Small intestine (tissue), 7 donors: ENCODE results near the gene LRRC4. TPM values are rescaled to one million over a fixed set of nuclear protein-coding genes. Genes with fewer than 3 reads are reported as not detected.

Experiments
- DNase-seq, 2 donors: peaks; one replicate each; pipeline versions ENCODE4 v3.0.0 to v3.0.0-alpha.2; 2013
- FAIRE-seq: peaks from 2 replicates; lab custom pipeline; 2012; peaks lifted over from hg19 to GRCh38; lab: Jason Lieb, UNC
- H3K27ac ChIP-seq, 3 donors: one replicate each; pipeline ENCODE4 v1.5.1; 2013; ENCODE audit warnings: low read length in 2 of 3, mild to moderate bottlenecking in 2 of 3, control low read depth in 1 of 3, inconsistent platforms in 1 of 3, low read depth in 1 of 3, moderate library complexity in 1 of 3
- H3K27me3 ChIP-seq, 3 donors: one replicate each; pipeline ENCODE4 v1.6.1; 2013; ENCODE audit warnings: low read length in 3 of 3, inconsistent platforms in 1 of 3; ENCODE audit not compliant: control insufficient read depth in 3 of 3, insufficient read depth in 3 of 3
- H3K36me3 ChIP-seq, 3 donors: one replicate each; pipeline ENCODE4 v1.6.1; 2013; ENCODE audit warnings: low read length in 3 of 3, inconsistent platforms in 1 of 3, low read depth in 1 of 3, mild to moderate bottlenecking in 1 of 3, moderate library complexity in 1 of 3; ENCODE audit not compliant: control insufficient read depth in 3 of 3, insufficient read depth in 2 of 3
- H3K4me1 ChIP-seq, 3 donors: one replicate each; pipeline ENCODE4 v1.6.1; 2013; ENCODE audit warnings: low read length in 2 of 3, inconsistent platforms in 1 of 3, low read depth in 1 of 3, mild to moderate bottlenecking in 1 of 3, moderate library complexity in 1 of 3; ENCODE audit not compliant: control insufficient read depth in 3 of 3, insufficient read depth in 2 of 3
- H3K4me3 ChIP-seq, 3 donors: one replicate each; pipeline ENCODE4 v1.5.1; 2013; ENCODE audit warnings: low read length in 3 of 3, control low read depth in 1 of 3, inconsistent platforms in 1 of 3, low read depth in 1 of 3, mild to moderate bottlenecking in 1 of 3, moderate library complexity in 1 of 3
- H3K9me3 ChIP-seq, 2 donors: one replicate each; pipeline ENCODE4 v1.6.1; 2013; ENCODE audit warnings: low read depth in 1 of 2, low read length in 1 of 2; ENCODE audit not compliant: control insufficient read depth in 2 of 2, insufficient read depth in 1 of 2
- WGBS, 3 donors: extraction: QIAGEN DNeasy Blood & Tissue Kit; methylation state at CpG; one replicate each; pipeline ENCODE4 v1.1.7; 2013; 5-methylcytosine and 5-hydroxymethylcytosine counted together
- polyA plus RNA-seq, 4 donors: library from polyadenylated mRNA; stranded (reverse) in 3 of 4; unstranded in 1 of 4; fragments of 200-250 nt in 3 of 4; fragments of 120-200 nt in 1 of 4; gene quantifications; one replicate each; pipeline versions ENCODE4 v1.2.1 to v1.2.3, GENCODE V29; 2013
- donor health status: healthy with polysubstance abuse.
- donor health status: control.
- donor health status: control.
- donor health status: Bipolar disorder and iron deficiency.
- donor health status: healthy.

LRRC4 gene
- polyA plus RNA-seq, 4 donors: 0.27 to 1.6 (median 0.79) TPM

- DNase-seq: no peak
- no peak for FAIRE-seq
- Histone ChIP-seq H3K4me1 (peaks cover 0 to 17% (median 6%) of the 10 kb centered on the region in 3 donors), H3K36me3 (peaks cover 0 to 24% (median 0%) of the 10 kb centered on the region in 3 donors), H3K27me3 (peaks cover 0 to 25% (median 4%) of the 10 kb centered on the region in 3 donors), H3K27ac (no peak overlapping the region), H3K9me3 (no peaks in the 10 kb centered on the region), H3K4me3 (no peak overlapping the region)
- WGBS, 3 donors: 86 to 89% (median 86%) methylated on average over 9 of the region's 9 CpGs
Observed at GRCh38 chr7:128033246-128033645, 2.0 kb upstream of the LRRC4 start.

- Histone ChIP-seq H3K4me3 (peak overlapping the region in 2 of 3 donors; percentile 20 to 61), H3K27me3 (peaks cover 0 to 25% (median 4%) of the 10 kb centered on the region in 3 donors), H3K9me3 (no peaks in the 10 kb centered on the region), H3K36me3 (peaks cover 0 to 24% (median 0%) of the 10 kb centered on the region in 3 donors), H3K4me1 (peaks cover 0 to 22% (median 6%) of the 10 kb centered on the region in 3 donors), H3K27ac (no peak overlapping the region)
- DNase-seq (peak in 1 of 2 donors; percentile 50), FAIRE-seq (no peak)
- 32 to 62% (median 60%) methylated on average over 35 to 41 of the region's 41 CpGs for WGBS, 3 donors
Observed at GRCh38 chr7:128032605-128033235, 1.5 kb upstream of the LRRC4 start.

GRCh38 chr7:128031901-128032604 lies 816 bp upstream of the LRRC4 start:
- Histone ChIP-seq H3K4me3 (peak overlapping the region; percentile 16 to 61 (median 43)), H3K9me3 (no peaks in the 10 kb centered on the region), H3K4me1 (peaks cover 0 to 27% (median 6%) of the 10 kb centered on the region in 3 donors), H3K36me3 (peaks cover 0 to 24% (median 0%) of the 10 kb centered on the region in 3 donors), H3K27ac (no peak overlapping the region), H3K27me3 (peaks cover 0 to 25% (median 4%) of the 10 kb centered on the region in 3 donors)
- FAIRE-seq (no peak), DNase-seq (peak; percentile 64 to 80)
- WGBS, 3 donors: 1 to 8% (median 1%) methylated on average over 55 to 87 of the region's 87 CpGs

- FAIRE-seq (no peak), DNase-seq (no peak)
- peaks cover 0 to 24% (median 0%) of the 10 kb centered on the region in 3 donors for H3K36me3 ChIP-seq
- H3K27me3 ChIP-seq: peaks cover 0 to 25% (median 4%) of the 10 kb centered on the region in 3 donors
- no peaks in the 10 kb centered on the region for H3K9me3 ChIP-seq
- WGBS, 3 donors: 95 to 96% (median 96%) methylated on average over 20 to 21 of the region's 21 CpGs
- peaks cover 0 to 31% (median 6%) of the 10 kb centered on the region in 3 donors for H3K4me1 ChIP-seq
- H3K4me3 ChIP-seq: peak overlapping the region in 2 of 3 donors; percentile 18 to 61
- no peak overlapping the region for H3K27ac ChIP-seq
Observed at GRCh38 chr7:128030263-128030653, 979 bp downstream of the LRRC4 start.

GRCh38 chr7:128029405-128029995 lies 1.7 kb downstream of the LRRC4 start:
- WGBS, 3 donors: 97 to 98% (median 97%) methylated on average over 17 of the region's 17 CpGs
- no peak for DNase-seq
- Histone ChIP-seq H3K27ac (no peak overlapping the region), H3K4me3 (no peak overlapping the region), H3K36me3 (peaks cover 0 to 22% (median 0%) of the 10 kb centered on the region in 3 donors), H3K27me3 (peaks cover 0 to 25% (median 4%) of the 10 kb centered on the region in 3 donors), H3K4me1 (peaks cover 0 to 31% (median 6%) of the 10 kb centered on the region in 3 donors), H3K9me3 (no peaks in the 10 kb centered on the region)
- no peak for FAIRE-seq

- 30 to 60% (median 41%) methylated on average over 4 of the region's 4 CpGs for WGBS, 3 donors
- no peak for FAIRE-seq
- DNase-seq: peak; percentile 32 to 85
- H3K36me3 ChIP-seq: peaks cover 0 to 26% (median 0%) of the 10 kb centered on the region in 3 donors
- H3K27ac ChIP-seq: peak overlapping the region in 1 of 3 donors; percentile 44
- no peaks in the 10 kb centered on the region for H3K9me3 ChIP-seq
- H3K27me3 ChIP-seq: peaks cover 0 to 16% (median 4%) of the 10 kb centered on the region in 3 donors
- peaks cover 0 to 26% (median 6%) of the 10 kb centered on the region in 3 donors for H3K4me1 ChIP-seq
- H3K4me3 ChIP-seq: no peak overlapping the region
Observed at GRCh38 chr7:128027485-128027980, 3.7 kb downstream of the LRRC4 start.

- H3K27me3 ChIP-seq: peaks cover 0 to 14% (median 4%) of the 10 kb centered on the region in 3 donors
- WGBS, 3 donors: 35 to 61% (median 52%) methylated on average over 2 of the region's 2 CpGs
- H3K4me1 ChIP-seq: peaks cover 0 to 26% (median 5%) of the 10 kb centered on the region in 3 donors
- no peak overlapping the region for H3K4me3 ChIP-seq
- no peak for DNase-seq
- H3K27ac ChIP-seq: no peak overlapping the region
- no peaks in the 10 kb centered on the region for H3K9me3 ChIP-seq
- FAIRE-seq: no peak
- H3K36me3 ChIP-seq: peaks cover 0 to 26% (median 0%) of the 10 kb centered on the region in 3 donors
Observed at GRCh38 chr7:128026551-128026950, 4.7 kb downstream of the LRRC4 start.

- FAIRE-seq (no peak), DNase-seq (no peak)
- Histone ChIP-seq H3K36me3 (peaks cover 0 to 29% (median 0%) of the 10 kb centered on the region in 3 donors), H3K27me3 (peaks cover 0 to 14% (median 4%) of the 10 kb centered on the region in 3 donors), H3K4me1 (peaks cover 0 to 26% (median 5%) of the 10 kb centered on the region in 3 donors), H3K27ac (no peak overlapping the region), H3K9me3 (no peaks in the 10 kb centered on the region), H3K4me3 (no peak overlapping the region)
- 79 to 85% (median 84%) methylated on average over 2 of the region's 2 CpGs for WGBS, 3 donors
Observed at GRCh38 chr7:128025819-128026218, 5.4 kb downstream of the LRRC4 start.
